Kidney tubule cell (primary cell): ENCODE measurements around the gene FSD1.
"Not testable (repeated sequence)": the region's sequence is repeated elsewhere in the genome, so short reads cannot be mapped to it uniquely, and the experiment has no call there.

Experiments used
- DNase-seq: peaks from one replicate; pipeline ENCODE4 v3.0.0-alpha.2; 2018; ENCODE audit warnings: low spot score

The FSD1 gene

GRCh38 chr19:4345342-4346019, 41.1 kb downstream of the FSD1 start:
- no peak for DNase-seq

- no peak for DNase-seq
Measured at GRCh38 chr19:4346020-4346383, 41.6 kb downstream of the FSD1 start.

DNA sequence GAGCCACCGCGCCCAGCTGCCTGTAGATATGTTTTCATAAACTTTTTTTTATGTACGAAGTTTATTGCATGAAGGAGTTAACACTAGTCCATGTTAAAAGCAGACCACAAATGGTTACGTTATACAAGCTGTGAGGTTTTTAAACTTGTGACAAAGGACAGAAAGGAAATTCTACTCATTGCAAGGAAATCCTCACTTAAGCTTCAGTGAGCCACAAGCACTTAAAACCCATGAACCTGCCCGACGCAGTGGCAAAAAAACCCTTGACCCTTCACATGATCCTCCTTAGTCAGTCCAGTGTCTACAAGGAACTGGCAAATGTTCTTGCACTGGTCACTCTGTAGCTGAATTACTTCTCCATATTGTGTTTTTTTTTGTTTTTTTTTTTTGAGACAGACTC, 43.1 kb downstream of the FSD1 start:
- no peak for DNase-seq

- not testable (repeated sequence) for DNase-seq
Measured at GRCh38 chr19:4349225-4349624, 44.8 kb downstream of the FSD1 start.

GRCh38 chr19:4350111-4350510, 45.7 kb downstream of the FSD1 start:
- DNase-seq, result no peak

DNA sequence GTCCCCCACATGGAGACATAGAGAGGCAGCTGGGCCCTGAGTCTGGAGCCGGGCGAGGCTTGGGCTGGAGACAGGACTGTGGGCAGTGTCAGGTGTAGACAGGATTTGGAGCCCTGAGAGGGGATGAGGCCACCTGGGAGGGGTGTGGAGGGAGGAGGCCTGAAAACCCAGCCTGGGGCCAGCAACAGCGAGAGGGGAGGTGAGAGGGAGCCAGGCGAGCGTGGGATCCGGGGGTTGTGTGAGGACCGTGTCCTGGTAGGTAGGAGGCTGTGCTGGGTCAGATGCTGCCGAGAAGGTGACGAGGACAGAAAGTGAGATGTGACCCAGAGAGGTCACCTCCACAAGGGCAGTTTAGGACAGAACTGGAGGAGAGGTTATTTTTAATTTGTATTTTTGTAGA, 46.3 kb downstream of the FSD1 start:
- DNase-seq, result no peak

GRCh38 chr19:4352701-4353121, 48.3 kb downstream of the FSD1 start:
- peak; percentile 55 for DNase-seq

GRCh38 chr19:4354282-4354681, 49.9 kb downstream of the FSD1 start:
- no peak for DNase-seq

DNA sequence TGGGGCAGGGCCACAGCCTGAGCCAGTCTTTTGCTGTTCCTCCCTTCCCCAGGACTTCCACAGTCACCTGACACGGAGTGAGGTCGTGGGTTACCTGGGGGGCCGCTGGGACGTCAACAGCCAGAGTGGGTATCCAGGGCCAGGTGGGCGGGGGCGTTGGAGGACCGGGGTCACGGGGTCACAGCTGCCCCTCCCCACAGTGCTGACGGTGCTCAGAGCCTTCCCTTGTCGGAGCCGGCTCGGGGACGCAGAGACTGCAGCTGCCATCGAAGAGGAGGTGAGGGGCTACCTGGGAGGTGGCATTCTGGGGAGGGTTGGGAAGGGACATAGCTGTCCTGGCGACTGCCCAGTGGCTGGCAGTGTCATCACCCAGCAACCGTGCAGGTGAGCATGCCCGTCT, 50.5 kb downstream of the FSD1 start:
- DNase-seq, result no peak

- no peak for DNase-seq
Measured at GRCh38 chr19:4357095-4357797, 52.8 kb downstream of the FSD1 start.

DNA sequence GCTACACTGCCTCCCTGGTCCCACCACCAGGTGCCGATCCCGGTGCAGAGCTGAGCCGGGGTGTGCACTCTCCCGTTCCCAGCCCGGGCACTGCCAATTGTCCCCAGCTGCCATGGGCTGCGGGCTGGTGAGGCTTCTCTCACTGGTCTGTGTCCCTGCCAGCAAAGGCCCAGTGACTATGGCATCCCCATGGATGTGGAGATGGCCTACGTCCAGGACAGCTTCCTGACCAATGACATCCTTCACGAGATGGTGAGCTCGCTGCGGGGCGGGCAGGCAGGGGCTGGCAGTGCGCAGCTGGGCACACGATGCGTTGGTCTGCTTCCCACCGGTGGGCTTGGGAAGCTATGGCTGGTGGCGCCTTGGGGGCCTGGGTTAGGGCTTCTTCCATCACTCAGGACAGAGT, 53.5 kb downstream of the FSD1 start:
- no peak for DNase-seq

DNA sequence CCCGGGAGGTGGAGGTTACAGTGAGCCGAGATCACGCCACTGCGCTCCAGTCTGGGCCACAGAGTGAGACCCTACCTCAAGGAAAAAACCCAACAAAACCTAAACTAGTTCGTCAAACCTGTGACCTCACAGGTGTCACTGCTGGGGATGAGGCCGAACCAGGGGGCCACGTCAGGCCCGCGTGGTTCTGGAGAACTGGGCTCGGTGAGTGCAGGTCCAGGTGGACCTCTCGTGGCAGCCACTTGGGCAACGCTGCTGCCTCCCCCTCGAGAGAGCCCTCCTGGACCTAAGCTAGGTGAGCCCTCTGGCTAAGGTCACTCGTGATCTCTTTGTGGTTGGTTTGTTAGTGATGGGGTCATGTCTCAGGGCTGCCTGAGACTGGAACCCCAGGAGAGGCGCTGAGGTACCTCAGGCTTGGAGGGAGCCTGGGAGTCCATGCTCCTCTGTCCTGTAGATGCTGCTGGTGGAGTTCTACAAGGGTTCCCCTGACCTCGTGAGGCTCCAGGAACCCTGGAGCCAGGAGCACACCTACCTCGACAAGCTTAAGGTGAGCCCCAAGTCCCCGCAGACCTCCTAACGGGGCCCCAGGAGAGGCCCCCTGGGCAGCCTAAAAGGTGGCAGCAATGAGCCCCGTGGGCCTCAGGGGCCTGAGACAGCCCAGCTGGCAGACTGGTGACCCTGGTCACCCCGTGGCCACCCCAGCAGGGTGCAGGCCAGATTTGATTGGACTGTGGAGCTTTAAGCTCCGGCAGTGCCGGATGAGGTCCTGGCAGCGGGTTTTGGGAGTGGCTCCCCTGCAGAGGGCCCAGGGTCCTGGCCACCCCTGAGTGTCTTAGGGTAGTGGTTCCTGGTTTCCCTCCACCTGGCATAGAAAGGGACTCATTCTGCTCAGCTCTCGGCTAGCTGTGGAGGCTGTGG, 54.6 kb downstream of the FSD1 start:
- no peak for DNase-seq

GRCh38 chr19:4359627-4360000, 55.2 kb downstream of the FSD1 start:
- DNase-seq, result no peak

- no peak for DNase-seq
Measured at GRCh38 chr19:4360081-4360569, 55.7 kb downstream of the FSD1 start.

DNA sequence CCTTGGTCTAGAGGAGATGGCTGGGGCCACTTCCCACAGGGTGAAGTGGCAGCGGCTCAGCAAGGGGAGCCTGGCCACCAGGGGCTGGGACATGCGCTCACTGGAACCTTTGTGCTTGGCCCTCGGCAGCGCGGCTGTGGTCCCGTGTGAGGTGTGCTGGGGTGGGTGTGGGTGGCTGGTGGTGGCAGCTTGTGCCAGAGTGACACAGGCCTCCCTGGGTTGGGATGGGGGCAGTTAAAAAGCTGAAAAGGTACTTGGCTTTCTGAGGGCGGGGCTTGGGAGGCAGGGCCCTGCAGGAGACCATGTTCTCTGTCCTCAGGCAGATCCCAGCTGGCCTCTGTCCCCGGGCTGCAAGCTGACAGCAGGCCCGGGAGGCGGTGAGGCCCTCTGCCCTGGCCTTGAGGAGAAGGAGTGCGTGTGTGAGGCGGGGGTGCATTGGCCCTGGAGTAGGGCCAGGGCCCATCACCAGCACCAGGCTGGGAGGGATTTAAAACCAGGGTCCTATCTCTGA, 56.3 kb downstream of the FSD1 start:
- no peak for DNase-seq

- no peak for DNase-seq
Measured at GRCh38 chr19:4361152-4362046, 57.0 kb downstream of the FSD1 start.

DNA sequence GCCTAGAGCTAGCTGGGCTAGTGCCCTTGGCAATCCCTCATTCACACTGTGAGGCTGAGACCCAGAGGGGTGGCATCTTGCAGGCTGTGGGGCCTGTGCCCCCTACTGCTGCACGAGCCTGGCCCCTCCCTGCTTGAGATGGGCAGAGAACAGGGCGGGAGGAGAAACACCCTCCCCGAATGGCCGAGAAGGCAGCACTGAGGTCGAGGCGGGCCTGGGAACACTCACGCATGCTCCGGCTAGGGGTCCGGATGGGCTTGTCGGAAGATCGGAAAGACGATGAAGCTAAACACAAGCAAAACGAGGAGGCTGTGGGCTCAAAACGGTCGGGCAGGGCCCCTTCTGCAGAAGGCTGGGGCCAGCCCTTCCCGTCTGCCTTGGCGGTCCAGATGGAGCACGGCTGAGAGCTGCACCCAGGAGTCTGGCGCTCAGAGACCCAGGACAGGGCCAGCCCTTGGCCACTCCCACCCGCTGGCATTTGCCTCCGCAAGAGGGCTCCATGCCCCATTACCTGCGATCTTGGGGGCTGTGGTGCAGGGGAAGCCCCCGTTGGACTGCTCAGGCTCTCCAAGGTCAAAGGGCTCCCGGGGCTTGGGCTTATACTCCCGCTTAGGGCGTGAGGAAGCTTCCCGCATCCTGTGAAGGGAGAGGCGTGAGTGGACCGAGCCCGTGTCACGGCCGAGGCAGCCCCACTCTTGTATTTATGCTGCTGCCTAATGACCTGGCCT, 57.9 kb downstream of the FSD1 start:
- DNase-seq, result no peak

- no peak for DNase-seq
Measured at GRCh38 chr19:4362831-4363545, 58.6 kb downstream of the FSD1 start.

GRCh38 chr19:4363571-4364304, 59.3 kb downstream of the FSD1 start:
- no peak for DNase-seq
